Limb (tissue), 2 donors: ENCODE results near the gene RASGRP2.
A peak's percentile ranks its signal among the peaks of the same experiment; 100 is the strongest.
"Not testable (repeated sequence)": the region's sequence is repeated elsewhere in the genome, so short reads cannot be mapped to it uniquely, and the experiment has no call there.

Experiments used
- DNase-seq, 2 donors: peaks; one replicate each; pipeline ENCODE4 v3.0.0-alpha.2; 2016; ENCODE audit errors: extremely low spot score in 2 of 2

RASGRP2 gene

GRCh38 chr11:64720640-64721358 lies 23.1 kb downstream of the RASGRP2 start:
- peak in 1 of 2 donors; percentile 19 for DNase-seq

GRCh38 chr11:64720167-64720566 lies 23.8 kb downstream of the RASGRP2 start:
- DNase-seq: peak in 1 of 2 donors; percentile 25

DNA sequence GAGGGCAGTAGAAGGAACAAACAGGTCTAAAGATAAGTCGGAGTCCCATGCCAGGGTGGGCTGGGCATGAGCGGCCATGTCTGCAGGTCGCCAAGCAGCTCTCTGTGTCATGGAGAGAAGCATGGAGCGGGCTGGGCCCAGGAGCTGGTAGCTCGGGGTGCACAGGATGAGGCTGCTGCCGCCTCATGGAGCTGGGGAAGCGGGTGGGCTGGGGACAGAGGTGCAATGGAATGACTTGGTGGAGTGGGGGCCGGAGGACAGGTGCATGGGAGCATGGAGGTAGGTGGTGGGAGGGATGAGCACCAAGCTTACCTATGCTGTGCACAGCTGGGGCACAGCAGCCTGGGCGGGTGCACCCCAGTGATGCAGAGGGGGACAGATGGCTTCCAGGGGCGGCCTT lies 24.5 kb downstream of the RASGRP2 start:
- DNase-seq: peak in 1 of 2 donors; percentile 19

- no peak for DNase-seq
Observed at GRCh38 chr11:64718780-64719124, 25.2 kb downstream of the RASGRP2 start.

GRCh38 chr11:64718084-64718779 lies 25.7 kb downstream of the RASGRP2 start:
- DNase-seq: no peak

DNA sequence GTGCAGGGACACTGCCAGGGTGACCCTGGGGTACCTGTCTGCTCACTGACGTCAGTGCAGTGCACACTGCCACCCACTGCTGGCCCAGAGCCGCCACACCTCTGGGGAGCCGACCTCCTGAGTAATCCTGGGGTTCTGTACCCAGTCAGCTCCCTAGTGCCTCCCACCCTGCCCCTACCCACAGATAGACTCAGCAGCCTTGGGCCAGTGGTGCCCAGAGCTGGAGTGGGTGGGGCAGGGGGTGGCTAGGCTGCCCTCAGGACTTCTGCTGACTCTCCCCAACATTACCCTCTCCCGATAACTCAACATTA lies 26.7 kb downstream of the RASGRP2 start:
- no peak for DNase-seq

- DNase-seq: peak in 1 of 2 donors; percentile 34
Observed at GRCh38 chr11:64716473-64717267, 27.3 kb downstream of the RASGRP2 start.

GRCh38 chr11:64715756-64716472 lies 28.0 kb downstream of the RASGRP2 start:
- DNase-seq: peak in 1 of 2 donors; percentile 39

- no peak for DNase-seq
Observed at GRCh38 chr11:64715110-64715509, 28.8 kb downstream of the RASGRP2 start.

DNA sequence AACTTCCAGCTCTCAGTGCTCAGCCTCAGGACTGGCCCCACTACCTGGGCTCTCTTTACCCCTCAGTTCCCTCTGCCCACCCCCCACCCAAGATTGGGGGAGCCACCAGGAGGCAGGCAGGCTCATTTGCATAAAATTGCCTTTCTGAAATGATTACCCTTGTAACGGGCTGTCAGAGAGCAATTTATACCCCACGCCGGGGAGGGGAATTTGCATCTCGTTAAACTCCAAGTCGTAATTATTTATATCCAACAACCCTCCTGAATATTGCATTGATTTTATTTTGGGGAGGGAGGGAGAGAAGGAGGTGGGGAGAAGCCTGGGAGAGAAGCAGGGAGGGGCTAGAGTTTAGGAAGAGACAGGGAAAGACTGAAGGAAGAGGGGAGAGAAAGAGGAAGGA lies 29.3 kb downstream of the RASGRP2 start:
- peak in 1 of 2 donors; percentile 30 for DNase-seq

GRCh38 chr11:64713781-64714363 lies 30.1 kb downstream of the RASGRP2 start:
- DNase-seq: peak in 1 of 2 donors; percentile 36

DNA sequence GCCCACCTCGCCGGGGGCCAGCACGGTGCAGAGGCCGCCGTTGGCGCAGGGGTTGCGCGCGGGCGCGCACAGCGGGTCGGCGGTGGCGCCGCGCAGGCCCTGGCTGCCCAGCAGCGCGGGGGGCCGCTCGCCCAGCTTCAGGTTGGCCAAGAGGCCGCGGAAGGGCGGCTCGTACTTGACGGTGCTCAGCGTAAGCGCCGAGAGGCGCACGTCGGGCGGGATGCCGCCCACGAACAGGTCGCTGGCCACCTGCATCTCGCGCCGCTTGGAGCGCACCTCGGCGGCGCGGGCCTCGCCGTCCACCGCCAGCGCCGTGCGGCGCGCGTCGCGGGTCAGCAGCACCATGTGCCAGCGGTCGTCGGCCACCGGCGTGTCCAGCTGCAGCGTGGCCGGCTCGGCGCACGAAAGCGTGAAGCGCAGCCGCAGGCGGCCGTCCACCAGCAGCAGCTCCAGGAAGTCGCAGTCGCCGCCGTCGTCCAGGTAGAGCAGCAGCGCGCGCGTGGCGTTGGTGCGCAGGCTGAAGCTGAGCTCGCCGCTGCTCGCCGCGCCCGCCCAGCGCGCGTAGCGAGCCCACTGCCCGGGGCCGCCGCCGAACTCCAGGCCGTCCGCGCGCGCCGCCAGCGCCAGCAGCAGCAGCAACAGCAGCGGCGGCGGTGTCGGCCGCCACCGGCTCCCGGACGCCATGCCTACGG lies 30.8 kb downstream of the RASGRP2 start:
- peak in 1 of 2 donors; percentile 80 for DNase-seq

DNA sequence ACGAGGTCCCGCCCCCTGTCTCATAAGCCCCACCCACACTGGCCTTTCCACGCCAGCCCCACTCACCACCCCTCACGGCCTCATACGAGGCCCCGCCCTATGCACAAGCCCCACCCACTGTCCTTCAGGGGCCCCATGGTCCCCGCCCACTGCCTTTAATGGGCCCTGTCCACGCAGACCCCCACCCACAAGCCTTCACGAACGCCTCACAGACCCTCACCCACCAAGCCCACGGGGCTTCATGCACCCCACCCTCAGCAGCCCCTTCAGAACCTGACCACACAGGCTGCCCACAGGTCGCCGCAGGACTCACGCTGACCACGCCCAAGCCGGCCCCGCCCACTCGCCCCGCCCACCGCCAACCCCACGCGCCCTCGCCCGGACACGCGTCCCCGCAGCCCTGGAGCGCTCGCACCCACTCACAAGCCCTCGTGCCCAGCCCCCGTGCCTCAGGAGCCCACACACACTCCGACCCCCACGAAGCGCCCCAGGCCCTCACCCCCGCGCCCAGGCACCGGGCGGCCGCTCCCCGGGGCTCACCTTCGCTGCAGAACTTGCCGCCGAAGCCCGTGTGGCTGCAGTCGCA lies 31.4 kb downstream of the RASGRP2 start:
- DNase-seq: peak in 1 of 2 donors; percentile 28

DNA sequence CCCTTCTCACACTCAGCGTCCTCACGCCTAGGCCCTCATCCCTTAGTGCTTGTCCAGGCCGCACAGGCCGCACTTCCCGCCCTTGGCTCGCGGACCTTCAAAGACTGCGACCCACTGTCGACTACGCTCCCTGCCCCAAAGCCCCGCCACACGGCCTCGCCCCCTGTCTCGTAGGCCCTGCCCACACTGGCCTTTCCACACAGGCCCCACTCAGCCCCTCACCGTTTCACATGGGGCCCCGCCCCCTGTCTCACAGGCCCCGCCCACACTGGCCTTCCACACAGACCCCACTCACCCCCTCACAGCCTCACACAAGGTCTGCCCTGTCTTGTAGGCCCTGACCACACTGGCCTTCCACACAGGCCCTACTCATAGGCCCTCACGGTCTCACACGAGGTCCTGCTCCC lies 32.0 kb downstream of the RASGRP2 start:
- peak in 1 of 2 donors; percentile 38 for DNase-seq

GRCh38 chr11:64711138-64711955 lies 32.6 kb downstream of the RASGRP2 start:
- DNase-seq: peak in 1 of 2 donors; percentile 55

GRCh38 chr11:64710418-64711137 lies 33.4 kb downstream of the RASGRP2 start:
- no peak for DNase-seq

GRCh38 chr11:64705501-64705900 lies 38.4 kb downstream of the RASGRP2 start:
- DNase-seq: no peak

- no peak for DNase-seq
Observed at GRCh38 chr11:64703048-64703447, 40.9 kb downstream of the RASGRP2 start.

DNA sequence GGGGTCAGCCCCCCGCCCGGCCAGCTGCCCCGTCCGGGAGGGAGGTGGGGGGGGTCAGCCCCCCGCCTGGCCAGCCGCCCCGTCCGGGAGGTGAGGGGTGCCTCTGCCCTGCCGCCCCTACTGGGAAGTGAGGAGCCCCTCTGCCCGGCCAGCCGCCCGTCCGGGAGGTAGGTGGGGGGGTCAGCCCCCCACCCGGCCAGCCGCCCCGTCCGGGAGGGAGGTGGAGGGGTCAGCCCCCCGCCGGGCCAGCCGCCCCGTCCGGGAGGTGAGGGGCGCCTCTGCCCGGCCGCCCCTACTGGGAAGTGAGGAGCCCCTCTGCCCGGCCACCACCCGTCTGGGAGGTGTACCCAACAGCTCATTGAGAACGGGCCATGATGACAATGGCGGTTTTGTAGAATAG lies 42.0 kb downstream of the RASGRP2 start:
- not testable (repeated sequence) for DNase-seq
